ENCODE measurements around the gene ZNF280D.

ZNF280D gene

GRCh38 chr15:56640127-56640526 lies 93.2 kb downstream of the ZNF280D start:
- DNase-seq (ENCODE audit: low read depth): no peak

- no peak for DNase-seq (ENCODE audit: low read depth)
These were observed 93.7 kb downstream of the ZNF280D start for GRCh38 chr15:56639631-56640030.

- DNase-seq (ENCODE audit: low read depth): no peak
These were observed 101.5 kb downstream of the ZNF280D start for GRCh38 chr15:56631765-56632164.

- DNase-seq (ENCODE audit: low read depth): no peak
These were observed 104.3 kb downstream of the ZNF280D start for GRCh38 chr15:56628893-56629532.

GRCh38 chr15:56619887-56620286 lies 113.4 kb downstream of the ZNF280D start:
- DNase-seq (ENCODE audit: low read depth): no peak

GRCh38 chr15:56617628-56618027 lies 115.7 kb downstream of the ZNF280D start:
- no peak for DNase-seq (ENCODE audit: low read depth)

GRCh38 chr15:56616551-56616950 lies 116.8 kb downstream of the ZNF280D start:
- no peak for DNase-seq (ENCODE audit: low read depth)

- no peak for DNase-seq (ENCODE audit: low read depth)
These were observed 119.5 kb downstream of the ZNF280D start for GRCh38 chr15:56613811-56614210.

GRCh38 chr15:56608993-56609392 lies 124.3 kb downstream of the ZNF280D start:
- no peak for DNase-seq (ENCODE audit: low read depth)

- no peak for DNase-seq (ENCODE audit: low read depth)
These were observed 125.0 kb downstream of the ZNF280D start for GRCh38 chr15:56608140-56608778.

- no peak for DNase-seq (ENCODE audit: low read depth)
These were observed 131.1 kb downstream of the ZNF280D start for GRCh38 chr15:56602253-56602652.

GRCh38 chr15:56600380-56600779 lies 132.9 kb downstream of the ZNF280D start:
- no peak for DNase-seq (ENCODE audit: low read depth)

- no peak for DNase-seq (ENCODE audit: low read depth)
These were observed 134.3 kb downstream of the ZNF280D start for GRCh38 chr15:56598991-56599390.

GRCh38 chr15:56587686-56588085 lies 145.6 kb downstream of the ZNF280D start:
- no peak for DNase-seq (ENCODE audit: low read depth)

GRCh38 chr15:56586206-56586605 lies 147.1 kb downstream of the ZNF280D start:
- DNase-seq (ENCODE audit: low read depth): no peak

- DNase-seq (ENCODE audit: low read depth): no peak
These were observed 150.5 kb downstream of the ZNF280D start for GRCh38 chr15:56582785-56583184.
